Epithelial cell of esophagus (primary cell): ENCODE measurements around the gene BMP4.

Experiments used
- DNase-seq: peaks from one replicate; pipeline ENCODE4 v3.0.0; 2010; ENCODE audit warnings: low read depth
- H3K4me3 ChIP-seq: 2 replicates; pipeline ENCODE4 v1.5.1; 2011; ENCODE audit warnings: mild to moderate bottlenecking, low read length, control low read depth
- TF ChIP-seq, protein P1 (sequence below): IDR thresholded peaks from 2 replicates; pipeline ENCODE4 v1.5.1; 2011; ENCODE audit warnings: low read depth, mild to moderate bottlenecking, low read length, control low read depth, inconsistent platforms; ENCODE audit not compliant: insufficient read depth; ENCODE audit errors: missing control alignments

The BMP4 gene

DNA sequence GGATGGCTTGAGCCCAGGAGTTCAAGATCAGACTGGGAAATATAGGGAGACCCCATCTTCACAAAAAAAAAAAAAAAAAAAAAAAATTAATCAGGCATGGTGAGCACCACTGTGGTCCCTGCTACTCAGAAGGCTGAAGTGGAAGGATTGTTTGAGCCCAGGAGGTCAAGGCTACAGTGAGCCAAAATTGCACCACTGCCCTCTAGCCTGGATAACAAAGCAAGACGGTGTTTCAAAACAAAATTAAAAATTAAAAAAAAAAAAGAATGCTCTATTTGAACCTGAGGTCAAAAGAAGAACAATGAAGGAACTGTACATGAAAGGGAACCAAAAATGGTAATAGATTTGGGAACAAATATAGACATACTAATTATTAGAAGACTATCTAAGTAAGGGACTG, 40.4 kb downstream of the BMP4 start:
- DNase-seq: no peak
- TF ChIP-seq, protein P1, sequence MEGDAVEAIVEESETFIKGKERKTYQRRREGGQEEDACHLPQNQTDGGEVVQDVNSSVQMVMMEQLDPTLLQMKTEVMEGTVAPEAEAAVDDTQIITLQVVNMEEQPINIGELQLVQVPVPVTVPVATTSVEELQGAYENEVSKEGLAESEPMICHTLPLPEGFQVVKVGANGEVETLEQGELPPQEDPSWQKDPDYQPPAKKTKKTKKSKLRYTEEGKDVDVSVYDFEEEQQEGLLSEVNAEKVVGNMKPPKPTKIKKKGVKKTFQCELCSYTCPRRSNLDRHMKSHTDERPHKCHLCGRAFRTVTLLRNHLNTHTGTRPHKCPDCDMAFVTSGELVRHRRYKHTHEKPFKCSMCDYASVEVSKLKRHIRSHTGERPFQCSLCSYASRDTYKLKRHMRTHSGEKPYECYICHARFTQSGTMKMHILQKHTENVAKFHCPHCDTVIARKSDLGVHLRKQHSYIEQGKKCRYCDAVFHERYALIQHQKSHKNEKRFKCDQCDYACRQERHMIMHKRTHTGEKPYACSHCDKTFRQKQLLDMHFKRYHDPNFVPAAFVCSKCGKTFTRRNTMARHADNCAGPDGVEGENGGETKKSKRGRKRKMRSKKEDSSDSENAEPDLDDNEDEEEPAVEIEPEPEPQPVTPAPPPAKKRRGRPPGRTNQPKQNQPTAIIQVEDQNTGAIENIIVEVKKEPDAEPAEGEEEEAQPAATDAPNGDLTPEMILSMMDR: no peak
- no peak overlapping the region for H3K4me3 ChIP-seq

GRCh38 chr14:53915364-53916014, 41.1 kb downstream of the BMP4 start:
- no peak overlapping the region for H3K4me3 ChIP-seq

DNA sequence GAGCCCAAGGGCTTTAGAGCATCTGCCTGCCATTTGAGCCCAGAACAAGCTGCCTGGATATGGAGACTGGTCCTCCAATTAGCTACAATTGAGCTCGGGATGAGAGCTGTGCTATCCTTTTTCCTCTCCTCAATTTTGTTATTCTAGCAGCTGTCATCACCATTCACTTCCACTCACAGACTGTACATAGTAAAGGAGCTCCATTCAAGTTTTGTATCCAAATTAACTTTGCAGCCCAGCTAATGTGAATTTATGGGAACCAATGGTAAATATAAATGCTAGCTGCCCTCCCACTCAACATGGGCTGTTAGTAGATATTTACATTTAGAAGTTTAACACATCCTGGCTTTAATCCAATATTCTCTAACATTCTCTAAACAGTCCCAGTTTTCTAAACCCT, 44.6 kb downstream of the BMP4 start:
- H3K4me3 ChIP-seq: no peak overlapping the region
- TF ChIP-seq, protein P1: no peak

More at GRCh38 chr14:53915364-53916014, 41.1 kb downstream of the BMP4 start:
- TF ChIP-seq, protein P1: no peak
- DNase-seq: no peak

GRCh38 chr14:53908416-53908815, 48.2 kb downstream of the BMP4 start:
- TF ChIP-seq, protein P1: no peak
- DNase-seq: no peak
- no peak overlapping the region for H3K4me3 ChIP-seq

More for the DNA sequence above, 44.6 kb downstream of the BMP4 start:
- DNase-seq: no peak

DNA sequence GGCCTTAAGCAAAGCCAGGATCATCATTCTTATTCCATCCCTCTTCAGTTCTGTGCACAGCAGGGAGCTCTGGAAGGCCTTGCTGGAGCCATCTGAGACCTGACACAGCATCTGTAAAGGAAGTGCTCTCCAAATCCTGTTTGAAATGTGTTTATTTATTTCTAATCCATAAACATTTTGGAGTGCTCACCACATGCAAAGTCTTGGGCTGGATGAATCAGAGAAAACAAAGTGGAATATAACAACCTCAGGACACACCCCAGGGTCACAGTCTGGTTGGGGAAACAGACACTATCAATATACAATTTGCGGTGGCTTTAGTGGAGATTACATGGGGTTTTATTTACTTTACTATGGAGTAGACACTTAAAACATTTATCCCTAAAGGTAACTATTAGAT, 54.3 kb downstream of the BMP4 start:
- TF ChIP-seq, protein P1: no peak
- H3K4me3 ChIP-seq: no peak overlapping the region
- DNase-seq: no peak

- DNase-seq: no peak
- H3K4me3 ChIP-seq: no peak overlapping the region
- TF ChIP-seq, protein P1: no peak
Observed at GRCh38 chr14:53900499-53900898, 56.1 kb downstream of the BMP4 start.
